HG02870 (cell line): ENCODE measurements around the gene RBM12.

ENCODE experiments used
- ATAC-seq: cut with Tn5 transposase; IDR thresholded peaks from one replicate; pipeline ENCODE4 v1.9.1; 2021; ENCODE audit warnings: mild to moderate bottlenecking, moderate library complexity; ENCODE audit not compliant: unreplicated experiment

The RBM12 gene

DNA sequence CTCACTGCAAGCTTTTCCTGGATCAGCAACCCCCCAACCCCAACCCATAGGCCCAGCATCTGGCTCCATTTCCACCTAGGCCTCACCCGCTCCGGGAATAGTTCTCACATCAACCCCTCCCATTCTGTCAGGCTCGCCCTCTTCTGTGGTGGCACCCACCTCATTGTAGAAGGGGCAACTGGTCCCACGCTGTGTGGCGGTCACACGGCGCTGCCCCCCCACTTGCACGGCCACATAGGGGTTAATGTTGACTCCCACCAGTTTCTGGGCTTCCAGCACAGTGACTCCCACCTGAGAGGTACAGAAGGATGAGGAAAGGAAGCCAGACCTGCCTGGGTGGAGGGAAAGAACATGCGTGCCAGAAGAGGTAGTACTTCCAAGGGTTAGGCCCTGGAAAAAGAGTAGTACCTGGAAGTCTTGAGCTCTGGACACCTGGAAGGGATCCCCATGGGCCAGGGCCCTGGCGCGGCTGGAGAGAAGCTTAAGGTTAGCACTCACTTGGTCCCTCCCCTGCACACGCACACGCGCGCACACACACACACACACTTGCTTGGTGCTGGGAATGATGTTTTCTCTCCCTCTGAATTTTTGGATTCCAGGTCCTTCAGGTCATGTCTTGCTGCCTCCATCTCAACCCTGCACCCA, 61.7 kb downstream of the RBM12 start:
- ATAC-seq = no peak

DNA sequence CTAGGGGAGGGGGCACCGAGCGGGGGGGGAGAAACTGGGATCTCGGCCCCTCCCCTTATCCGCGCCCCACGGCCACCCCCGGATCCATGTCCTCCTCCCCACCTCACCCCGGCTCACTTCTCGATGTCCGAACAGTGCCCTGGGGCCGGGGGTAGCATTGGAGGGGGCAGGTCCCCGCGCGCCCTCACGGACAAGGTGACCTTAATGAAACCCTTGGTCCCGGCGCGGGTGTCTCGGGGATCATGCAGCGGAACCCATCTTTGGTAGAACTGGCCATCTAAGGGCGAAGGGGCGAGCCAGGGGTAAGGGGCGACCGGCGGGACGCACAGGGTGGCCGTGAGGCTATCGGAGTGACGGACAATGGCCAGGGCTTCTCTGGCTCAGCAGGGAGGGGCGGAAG, 62.7 kb downstream of the RBM12 start:
- ATAC-seq = no peak

DNA sequence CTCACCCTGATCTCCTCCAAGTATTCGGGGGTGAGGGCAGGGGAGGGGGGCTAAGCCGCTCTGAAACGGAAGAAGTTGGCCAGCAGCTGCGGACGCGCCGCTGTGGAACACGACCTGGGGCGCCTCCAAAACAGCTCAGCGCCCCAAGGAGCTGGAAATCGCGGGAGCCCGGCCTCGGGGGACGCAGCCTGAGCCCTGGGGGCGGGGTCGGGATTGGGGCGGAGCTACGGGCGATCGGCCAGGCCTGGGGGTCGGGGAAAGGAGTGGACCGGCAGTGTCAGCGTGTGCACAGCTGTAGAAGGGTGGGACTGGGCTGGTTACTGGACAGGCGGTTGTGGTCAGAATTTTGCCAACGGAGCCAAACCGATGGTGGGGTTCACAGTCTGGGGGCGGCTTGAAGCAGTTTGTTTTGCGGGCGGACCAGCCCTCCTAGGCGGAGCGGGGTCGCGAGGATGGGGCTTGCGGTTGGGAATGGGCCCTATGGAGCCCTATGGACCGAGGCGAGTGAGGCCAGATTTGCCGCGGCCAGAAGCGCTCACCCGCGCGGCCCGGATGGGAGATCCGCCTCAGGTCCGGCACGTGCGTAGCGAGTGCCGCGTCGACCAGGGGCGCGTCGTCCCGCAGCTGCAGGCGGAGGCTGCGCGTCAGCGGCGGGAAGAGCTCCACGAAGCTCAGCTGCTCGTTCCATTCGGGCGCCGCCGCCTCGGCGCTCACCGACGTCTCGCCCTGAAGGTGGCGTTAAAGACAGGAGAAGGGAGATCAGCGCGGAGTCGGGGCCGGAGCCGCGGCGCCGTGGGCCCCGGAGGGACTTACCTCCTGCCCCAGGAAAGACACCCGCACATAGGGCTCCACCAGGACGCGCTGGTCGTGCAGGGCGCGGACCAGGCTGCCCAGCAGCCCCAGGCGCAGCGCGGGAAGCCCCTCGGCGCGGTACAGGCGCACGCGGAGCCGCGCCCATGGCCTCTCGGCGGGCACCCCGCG, 63.4 kb downstream of the RBM12 start:
- no peak for ATAC-seq

DNA sequence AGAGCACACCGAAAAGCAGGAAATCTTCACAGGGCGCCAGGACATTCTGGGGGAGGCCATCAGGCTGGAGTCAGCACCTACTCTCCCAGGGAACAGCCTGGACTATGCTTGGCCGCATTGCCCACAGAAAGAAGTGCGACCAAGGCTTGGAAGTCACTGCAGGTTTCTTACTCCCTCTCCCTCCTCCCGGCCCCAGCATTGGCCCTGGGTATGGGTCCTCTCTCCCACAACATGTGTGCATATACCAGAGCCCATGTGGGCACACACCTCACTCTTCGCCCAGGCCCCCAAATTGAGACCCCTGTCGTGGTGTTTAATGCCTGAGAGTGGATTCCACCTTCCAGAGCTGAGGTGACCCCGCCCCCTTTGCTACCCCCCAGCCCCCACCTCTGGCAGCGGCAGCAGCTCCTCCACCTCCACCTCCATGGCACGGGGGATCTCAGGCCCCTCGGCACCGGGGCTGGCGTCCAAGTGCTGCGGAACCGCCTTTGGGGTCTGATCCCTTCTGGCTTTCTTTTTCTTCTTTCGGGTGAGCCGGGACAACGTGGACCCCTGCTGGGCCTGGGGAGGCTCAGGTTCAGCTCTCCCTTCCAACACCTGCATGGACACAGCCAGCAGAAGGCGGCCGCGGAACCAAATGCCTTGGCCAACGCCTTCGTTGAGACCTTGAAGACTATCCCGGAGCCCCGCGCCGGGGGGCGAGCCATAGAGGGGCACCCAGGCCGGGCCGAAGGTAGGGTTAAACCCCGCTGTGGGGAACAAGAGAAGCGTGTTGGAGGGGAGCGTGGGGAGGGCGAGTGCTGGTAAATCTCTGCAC, 64.3 kb downstream of the RBM12 start:
- no peak for ATAC-seq

DNA sequence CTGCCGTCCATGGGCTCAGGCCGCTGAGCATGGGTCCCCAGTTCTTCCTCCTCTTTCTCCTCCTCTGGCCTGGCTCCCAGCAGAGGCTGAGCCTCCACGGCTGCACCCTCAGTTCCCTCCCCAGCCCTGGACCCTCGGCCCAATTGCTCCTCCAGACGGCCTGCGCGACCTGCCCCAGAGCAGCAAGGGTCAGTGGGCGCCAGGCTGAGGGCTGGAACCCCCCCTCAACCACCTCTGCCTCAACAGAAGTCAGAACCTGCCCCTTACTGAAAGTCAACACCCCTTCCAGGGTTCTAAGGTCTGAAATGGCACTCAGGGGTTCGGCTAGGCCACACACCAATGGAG, 65.0 kb downstream of the RBM12 start:
- ATAC-seq = no peak
